Measurements from ENCODE around the gene RCCD1. TPM values are rescaled to one million over a fixed set of nuclear protein-coding genes. Genes with fewer than 3 reads are reported as not detected.

Gene RCCD1, protein sequence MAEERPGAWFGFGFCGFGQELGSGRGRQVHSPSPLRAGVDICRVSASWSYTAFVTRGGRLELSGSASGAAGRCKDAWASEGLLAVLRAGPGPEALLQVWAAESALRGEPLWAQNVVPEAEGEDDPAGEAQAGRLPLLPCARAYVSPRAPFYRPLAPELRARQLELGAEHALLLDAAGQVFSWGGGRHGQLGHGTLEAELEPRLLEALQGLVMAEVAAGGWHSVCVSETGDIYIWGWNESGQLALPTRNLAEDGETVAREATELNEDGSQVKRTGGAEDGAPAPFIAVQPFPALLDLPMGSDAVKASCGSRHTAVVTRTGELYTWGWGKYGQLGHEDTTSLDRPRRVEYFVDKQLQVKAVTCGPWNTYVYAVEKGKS
- 22.0 and 22.8 TPM in 2 replicates for total RNA-seq

DNA sequence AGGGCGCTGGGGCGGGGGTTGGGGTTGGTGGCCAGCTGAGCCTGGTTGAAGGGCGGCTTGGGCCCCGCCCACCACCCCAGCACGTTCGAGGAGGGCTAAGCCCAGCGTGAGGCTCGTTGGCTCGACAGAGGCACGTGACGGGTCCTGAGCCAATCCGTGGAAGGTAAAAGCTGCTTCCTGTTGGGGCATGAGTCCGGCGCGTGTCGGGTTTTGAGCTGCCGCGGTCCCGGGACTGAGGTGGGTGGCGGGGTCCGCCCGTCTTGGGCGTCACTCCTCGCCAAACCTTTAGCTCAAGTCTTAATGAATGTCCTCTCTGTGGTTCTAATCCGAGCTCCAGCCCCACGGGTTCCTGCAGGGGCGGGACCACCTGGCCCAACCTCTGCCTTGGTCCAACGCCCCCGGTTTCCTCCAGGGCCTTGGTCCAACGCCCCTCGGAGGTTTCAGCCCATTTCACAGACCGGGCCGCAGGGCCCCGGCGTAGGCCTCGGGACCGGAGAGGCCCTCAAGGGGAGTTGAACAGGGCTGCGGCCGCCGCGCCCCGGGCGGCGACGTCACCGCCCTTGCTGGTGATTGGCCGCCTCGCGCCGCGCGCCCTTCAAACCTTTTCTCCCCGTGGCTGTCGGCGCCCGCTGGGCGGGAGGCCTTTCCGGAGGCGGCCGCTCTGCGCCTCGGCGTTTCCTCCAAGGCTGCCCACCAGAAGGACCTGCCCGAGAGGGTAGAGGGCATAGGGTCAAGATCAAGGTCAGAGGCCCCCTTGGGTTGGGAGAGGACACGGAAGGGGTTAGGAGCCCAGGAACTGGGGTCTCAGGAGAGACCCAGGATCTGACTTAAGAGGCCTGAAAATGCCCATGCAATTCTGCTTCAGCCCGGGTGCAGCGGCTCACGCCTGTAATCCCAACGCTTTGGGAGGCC, at the start of gene RCCD1:
TSS of gene RCCD1 (plus strand) at position 173 of the 912 bp plus-strand sequence. CDS start 1,851 bp downstream, outside the sequence.

DNA sequence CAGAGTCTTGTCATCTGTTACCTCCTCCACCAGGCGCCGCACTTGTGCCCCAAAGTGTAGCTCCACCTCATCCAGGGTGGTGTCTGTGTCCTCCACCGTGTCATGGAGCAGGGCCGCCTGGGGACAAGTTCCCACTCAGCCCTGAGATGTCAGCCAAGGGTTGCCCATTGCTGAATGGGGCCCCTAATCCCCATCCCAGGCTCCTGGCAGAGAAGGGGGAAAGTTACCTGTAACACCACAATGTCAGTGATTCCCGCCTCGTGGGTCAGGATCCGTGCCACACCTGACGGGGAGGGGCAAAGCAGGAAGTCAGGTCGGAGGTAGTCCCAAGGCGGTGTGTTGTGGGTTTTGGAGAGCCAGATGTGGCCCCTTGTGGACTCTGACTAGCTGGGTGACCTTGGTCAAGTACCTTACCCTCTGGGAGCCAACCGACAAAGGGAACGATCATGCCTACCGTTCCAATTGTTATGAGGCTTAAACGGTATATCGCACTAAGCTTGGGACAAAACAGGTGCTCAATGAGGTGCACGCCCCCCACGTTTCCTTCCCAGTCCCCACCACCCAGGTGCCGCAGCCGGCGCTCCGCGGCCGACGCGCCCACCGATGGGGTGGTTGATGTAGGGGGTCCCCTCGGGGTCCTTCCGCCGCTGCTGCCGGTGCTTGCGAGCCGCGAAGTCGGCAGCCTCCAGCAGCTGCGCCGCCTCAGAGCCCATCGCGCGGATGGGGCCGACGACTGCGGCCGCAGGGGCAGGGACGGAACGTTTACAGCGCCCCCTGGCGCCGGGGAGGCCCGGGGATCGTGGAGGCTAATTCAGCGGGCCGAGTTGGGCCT, 22.6 kb upstream of the RCCD1 start, which contains the start of gene HDDC3:
TSS of gene HDDC3 (minus strand) at position 722 of the 832 bp plus-strand sequence. CDS start at position 713, 9 bp downstream.

GRCh38 chr15:90934949-90935751, 19.5 kb upstream of the RCCD1 start, which contains the start of gene UNC45A:
Gene UNC45A (plus strand): TSS chr15:90935285. CDS start chr15:90935325, 40 bp downstream.

DNA sequence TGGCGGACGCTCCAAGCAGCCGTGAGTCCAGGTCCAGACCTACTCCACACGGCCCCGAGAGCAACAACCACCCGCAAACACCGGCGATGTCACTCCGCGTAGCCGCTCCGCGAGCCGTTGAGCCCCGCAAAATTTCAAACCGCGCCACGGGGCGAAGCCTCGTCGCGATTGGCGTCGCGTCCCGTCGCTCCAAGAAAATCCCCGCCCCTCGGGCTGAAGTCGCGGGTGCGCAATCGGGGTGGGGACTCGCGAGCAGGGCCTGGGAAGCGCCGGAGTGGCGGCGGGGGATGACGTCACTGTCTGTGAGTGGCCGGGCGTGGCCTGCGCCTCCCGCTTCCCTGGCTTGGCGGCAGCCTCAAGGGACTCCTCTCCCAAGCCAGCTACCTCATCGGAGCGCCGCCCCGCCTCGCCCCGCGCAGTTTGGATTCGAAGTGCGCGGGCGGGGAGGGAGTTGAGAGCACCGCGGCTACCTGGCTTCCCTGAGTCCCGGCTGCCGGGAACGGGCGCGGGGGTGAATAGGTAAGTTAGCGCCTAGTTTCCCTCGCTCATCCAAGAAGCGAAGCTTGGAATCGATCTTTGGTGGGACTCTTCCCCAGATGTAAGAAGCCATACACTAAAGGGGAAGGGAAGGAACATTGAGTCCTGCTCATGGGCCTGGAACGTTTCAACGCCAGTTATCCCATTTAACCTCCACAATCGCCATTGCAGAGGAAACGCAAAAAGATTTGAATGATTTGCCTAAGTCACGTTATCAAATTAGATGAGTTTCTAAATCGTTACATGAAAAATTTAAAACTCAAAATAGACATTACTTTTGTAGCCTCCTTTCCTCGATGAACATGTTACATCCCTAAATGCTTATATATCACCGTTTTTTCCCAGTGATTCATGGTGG, 40.0 kb downstream of the RCCD1 start, which contains the start of gene PRC1:
TSS of gene PRC1 (minus strand) at position 119 of the 895 bp plus-strand sequence. CDS start at position 1, 118 bp downstream.

Other genes starting within 250 kb of the RCCD1 start
- gene BLM, start 237.5 kb upstream of the RCCD1 start, total RNA-seq, result 5.7 and 7.5 TPM in 2 replicates
- gene FURIN, start 86.3 kb upstream of the RCCD1 start, total RNA-seq, result 75.8 and 82.8 TPM in 2 replicates
- gene FES, start 70.4 kb upstream of the RCCD1 start, total RNA-seq, result 42.9 and 46.1 TPM in 2 replicates
- 15.3 and 17.4 TPM in 2 replicates for gene MAN2A2, start 51.6 kb upstream of the RCCD1 start, total RNA-seq
- 9.2 and 20.7 TPM in 2 replicates for gene HDDC3, start 22.3 kb upstream of the RCCD1 start, total RNA-seq
- 54.1 and 55.4 TPM in 2 replicates for gene UNC45A, start 19.6 kb upstream of the RCCD1 start, total RNA-seq
- gene PRC1, start 39.7 kb downstream of the RCCD1 start, total RNA-seq, result 167 and 190 TPM in 2 replicates
- 15.0 and 16.0 TPM in 2 replicates for gene VPS33B, start 67.7 kb downstream of the RCCD1 start, total RNA-seq
- gene SV2B, start 145.4 kb downstream of the RCCD1 start, total RNA-seq, result not detected in 2 replicates